Activated naive CD4-positive, alpha-beta T cell treated with Interleukin-2 at 50 U/mL for 16 hours (primary cell): ENCODE results near the gene ESR1.
"Not testable (repeated sequence)": the region's sequence is repeated elsewhere in the genome, so short reads cannot be mapped to it uniquely, and the experiment has no call there.

Experiments used
- DNase-seq: peaks from one replicate; pipeline ENCODE4 v3.0.0-alpha.2; 2020

ESR1 gene

DNA sequence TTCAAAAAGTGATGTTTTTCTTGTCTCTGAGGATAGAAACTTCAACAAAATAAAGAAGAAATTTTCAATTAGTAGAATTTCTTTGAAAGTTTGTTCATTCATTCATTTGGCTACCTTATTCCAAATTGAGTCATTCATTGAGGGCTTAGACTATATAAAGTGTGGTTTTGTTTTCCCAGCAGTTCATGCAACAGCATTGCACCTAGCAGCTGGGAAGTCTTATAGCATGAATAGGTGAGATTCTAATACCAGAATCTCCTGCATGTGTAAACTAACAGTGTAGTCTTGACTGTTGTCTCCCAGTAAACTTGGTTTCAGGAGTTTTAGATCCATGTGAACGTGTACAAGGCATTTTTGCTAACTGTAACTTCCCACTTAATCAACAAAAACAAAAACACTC, 7.1 kb downstream of the ESR1 start:
- DNase-seq: no peak

DNA sequence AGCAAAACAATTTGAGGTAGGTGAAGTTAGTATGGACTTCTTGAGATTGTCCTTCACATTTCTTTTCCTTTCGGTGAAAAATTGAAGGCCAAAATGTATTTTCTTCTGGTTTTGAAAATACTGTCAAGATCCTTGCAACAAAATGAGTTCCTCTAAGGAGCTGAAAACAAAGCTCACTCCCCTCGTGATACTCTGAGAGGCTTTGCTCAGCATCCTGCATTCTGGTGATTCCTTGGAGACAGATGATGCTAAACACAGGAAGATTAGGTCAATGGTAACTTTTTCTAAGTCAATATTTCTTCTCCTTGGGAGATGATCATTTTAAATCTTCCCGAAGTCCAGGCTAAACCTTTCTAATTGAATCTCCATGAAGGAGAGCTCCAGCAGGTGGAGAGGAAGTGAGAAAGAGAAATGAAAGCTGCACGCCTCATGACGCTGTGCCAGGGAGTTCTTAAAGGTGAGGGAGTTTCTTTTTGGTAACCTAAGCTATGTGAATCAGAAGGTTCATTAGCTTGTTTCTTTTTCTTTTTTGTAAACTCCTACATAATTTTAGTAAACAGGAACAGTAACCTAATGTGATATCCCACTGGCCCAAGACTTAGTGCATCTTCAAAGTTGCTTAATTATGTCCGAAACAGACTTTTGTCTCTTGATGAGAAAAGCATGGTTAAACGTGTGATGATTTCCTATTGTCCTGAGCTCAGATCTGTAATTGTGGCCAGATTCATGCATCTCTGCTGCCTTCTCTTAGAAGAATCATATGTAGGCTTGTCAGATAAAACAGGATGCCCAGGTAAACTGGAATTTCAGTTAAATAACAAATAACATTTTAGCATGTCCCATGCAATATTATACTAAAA, 15.0 kb downstream of the ESR1 start:
- DNase-seq: no peak

DNA sequence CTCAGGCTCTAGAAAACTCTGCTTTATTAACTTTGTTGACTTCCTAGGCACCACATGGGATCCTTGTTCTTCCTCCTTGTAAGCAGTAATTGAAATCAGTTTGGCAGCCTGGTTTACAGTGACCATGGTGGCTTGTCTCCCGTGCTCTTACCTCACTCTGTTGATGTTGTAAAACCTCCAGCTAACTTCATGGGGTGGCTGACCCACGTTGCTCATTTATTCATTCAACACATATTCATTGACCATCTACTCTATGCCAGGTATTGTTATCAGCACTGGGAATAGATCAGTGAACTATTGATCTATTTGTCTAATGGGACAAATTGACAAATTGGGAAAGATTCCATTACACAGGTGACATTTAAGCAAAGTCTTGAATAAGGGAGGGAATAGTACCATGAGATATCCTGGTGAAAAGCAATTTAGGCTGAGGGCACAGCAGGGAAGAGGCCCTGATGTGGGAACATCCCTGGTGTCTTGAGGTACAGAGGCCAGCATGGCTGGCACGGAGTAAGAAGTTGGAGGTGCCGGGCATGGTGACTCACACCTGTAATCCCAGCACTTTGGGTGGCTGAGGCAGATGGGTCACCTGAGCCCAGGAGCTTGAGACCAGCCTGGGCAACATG, 19.1 kb downstream of the ESR1 start:
- no peak for DNase-seq

DNA sequence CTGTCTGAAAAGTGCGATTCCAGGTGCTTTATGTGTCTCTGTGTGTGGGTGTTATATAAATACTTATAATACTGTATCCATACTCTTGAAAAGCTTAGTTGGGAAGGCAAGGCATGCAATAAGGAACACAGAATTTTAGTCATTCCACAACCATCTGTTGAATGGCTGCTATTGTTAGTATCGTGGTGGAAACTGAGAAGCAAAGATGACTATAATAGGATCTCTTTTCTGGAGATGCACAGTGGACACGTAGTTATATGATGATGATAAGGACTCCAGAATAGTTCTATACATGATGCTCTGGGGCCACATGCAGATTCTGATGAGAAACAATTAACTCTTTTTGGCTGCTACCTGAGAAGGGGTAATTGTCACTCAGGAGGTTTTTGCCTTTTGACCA, 25.2 kb downstream of the ESR1 start:
- DNase-seq: no peak

DNA sequence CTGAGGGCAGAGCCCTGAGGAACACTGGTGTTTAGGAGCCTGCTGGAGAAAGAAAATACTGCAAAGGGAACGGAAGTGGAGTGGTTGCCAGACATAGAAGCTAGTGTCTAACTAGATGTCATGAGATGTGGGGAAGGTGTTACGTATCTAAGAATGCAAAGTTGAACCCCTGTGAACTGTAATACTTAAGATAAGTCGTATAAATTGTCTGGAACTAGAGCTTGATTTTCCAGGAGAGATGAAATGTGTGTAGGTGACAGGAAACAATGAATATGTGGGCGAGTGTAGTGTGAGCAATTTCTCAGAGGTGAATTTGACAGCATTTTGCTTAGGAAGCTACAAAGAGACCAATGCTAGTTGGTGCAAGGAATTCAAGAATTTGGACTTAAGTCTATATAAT, 27.9 kb downstream of the ESR1 start:
- DNase-seq: no peak

DNA sequence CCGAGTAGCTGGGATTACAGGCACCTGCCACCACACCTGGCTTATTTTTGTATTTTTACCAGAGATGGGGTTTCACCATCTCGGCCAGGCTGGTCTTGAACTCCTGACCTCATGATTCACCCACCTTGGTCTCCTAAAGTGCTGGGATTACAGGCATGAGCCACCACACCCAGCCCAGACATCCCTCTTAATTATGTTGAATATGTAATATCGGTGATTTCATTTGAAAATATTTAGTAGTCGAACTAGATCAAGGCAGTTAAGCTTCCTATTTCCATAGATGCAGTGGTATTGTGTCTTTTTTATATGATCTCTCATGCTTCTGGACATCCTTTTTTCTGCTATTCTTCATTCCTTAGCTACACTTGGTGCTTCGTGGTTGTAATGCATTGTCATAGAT, 29.7 kb downstream of the ESR1 start:
- DNase-seq: no peak

DNA sequence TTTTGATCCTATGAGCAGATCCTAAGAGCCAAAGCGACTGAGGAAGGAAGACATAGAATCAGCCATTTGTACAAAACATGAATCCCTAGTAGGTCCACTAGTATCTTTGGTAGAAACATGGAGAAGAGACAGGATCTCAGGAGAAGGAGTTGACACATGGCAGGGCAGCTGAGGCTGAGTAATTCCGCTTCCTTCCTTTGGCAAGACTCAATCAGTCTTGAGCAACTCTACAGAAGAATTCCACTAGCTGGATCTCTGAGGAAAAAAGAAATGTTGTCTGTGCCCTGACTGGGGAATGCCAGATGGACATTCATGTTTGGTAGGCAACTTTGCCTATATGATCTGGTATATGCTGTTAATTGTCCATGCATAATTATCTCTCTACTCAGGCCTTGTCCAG, 35.3 kb downstream of the ESR1 start:
- no peak for DNase-seq

DNA sequence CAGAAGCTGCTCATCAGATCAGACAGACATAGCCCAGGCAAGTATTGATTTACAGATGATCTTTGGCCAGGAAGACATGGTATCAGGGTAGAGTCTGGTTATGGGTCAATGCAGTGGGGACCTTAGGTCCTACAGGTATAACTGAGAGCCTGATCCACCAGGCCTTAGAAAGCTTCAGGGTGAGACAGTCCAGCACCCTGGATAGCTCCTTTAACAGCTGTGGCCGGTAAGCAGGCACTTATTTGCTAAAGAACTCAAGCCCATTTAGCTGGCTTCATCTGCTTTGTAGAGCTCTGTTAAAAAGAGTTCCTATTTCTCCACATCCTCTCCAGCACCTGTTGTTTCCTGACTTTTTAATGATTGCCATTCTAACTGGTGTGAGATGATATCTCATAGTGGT, 39.6 kb downstream of the ESR1 start:
- DNase-seq: no peak

DNA sequence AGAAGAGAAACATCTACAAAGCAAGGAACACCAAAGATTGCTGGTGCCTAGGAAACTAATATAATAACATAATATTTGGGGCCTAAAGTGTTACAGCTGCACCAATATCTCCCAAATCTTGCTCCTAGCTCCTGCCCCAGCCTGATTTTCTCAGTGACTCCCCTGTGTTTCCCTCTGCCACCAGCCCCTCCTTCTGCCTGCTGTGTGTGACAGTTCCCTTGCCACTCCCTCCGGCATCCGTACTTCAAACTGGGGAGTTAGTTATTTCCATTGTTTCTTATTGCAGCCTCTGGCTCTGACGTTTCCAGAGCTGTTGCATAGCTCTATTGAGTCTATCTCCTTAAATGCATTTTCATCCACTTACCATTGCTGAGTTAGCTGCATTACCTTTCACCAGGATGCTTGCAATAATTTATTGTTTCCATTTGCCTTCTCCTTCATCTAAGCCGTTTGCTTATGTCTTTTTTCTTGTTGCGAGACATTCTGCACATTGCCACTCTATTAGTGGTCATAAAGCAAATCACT, 43.1 kb downstream of the ESR1 start:
- no peak for DNase-seq

DNA sequence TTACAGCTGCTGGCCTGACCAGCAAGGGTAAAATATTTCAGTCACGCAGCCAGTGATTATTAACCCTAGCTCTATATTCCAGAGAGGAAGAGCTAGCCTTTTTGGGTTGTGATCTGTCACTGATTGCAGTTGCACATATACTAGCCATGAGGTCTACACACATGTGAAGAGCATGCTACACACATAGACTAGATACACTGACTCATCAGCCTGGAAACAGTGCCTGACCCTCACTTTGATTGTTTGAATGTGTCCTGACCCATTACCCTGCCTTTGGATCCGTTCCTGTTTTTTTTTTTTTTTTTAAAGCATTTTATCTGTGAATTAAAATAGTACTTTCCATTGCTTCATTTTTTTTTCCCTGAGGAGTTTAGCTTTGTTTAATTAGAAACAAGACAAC, 50.8 kb downstream of the ESR1 start:
- no peak for DNase-seq

DNA sequence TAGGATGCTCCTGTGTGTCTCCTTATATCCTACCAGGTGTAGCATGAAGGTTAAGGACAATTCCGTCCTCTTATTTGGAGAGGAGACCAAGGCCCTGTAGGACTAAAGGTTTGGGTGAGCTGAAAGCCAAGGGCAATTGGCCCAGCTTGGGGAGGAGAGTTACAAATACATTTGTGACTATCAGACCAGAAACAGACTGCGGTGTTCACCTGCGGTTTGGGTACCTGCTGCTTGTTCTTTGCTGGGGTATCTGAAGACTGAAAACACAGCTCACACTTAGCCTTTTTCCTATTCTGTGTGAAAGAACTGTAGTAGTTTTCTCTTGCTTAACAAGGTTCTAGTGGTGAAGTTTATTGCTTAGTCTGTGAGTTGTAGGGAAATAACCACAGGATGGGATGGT, 55.0 kb downstream of the ESR1 start:
- no peak for DNase-seq

DNA sequence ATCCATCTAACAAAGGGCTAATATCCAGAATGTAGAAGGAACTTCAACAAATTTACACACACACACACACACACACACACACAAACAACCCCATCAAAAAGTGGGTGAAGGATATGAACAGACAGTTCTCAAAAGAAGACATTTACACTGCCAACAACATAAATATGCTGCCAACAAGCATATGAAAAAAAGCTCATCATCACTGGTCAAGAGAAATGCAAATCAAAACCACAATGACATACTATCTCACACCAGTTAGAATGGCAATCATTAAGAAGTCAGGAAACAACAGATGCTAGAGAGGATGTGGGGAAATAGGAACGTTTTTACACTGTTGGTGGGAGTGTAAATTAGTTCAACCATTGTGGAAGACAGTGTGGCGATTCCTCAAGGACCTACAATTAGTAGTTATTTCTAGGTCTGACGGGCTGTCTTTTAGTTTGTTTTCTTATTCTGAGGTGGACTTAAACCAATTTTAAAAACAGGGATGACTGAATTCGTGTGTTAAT, 59.9 kb downstream of the ESR1 start:
- not testable (repeated sequence) for DNase-seq

DNA sequence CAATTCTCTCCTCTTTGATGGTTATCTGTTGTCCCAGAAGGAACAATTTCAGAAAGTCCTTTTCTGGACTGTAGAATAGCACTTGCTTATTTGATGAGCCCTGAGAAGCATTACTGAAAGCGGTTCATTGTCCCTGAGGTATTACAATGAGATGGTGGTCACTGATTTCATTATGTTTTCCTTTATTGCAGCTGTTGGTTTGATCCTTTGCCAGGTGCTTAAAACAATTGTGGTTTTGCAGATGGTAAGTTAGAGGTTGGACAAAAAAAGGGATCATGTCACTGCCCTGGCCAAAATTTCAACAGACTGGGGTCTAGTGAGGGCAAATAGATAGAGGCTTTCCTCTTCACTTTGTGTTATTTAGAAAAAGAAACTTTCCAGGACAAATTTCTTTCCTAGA, 61.9 kb downstream of the ESR1 start:
- no peak for DNase-seq

DNA sequence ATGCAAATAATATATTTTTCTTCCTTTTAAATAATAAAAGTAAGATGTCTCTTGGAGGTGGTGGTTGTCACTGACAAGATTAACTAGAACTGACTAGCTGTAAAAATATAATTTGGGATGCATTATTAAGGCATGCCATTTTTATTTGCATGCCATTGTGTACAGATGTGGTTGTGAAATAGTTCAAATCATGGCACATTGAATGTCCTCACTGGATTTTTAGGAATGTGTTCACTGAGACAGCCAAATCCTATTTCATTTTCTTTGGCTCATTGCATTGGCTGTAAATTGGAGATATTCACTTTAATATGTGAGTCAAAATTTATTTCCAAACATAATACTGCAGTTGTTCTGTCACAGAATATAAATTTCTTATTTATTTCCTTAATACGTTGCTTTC, 62.3 kb downstream of the ESR1 start:
- DNase-seq: no peak

DNA sequence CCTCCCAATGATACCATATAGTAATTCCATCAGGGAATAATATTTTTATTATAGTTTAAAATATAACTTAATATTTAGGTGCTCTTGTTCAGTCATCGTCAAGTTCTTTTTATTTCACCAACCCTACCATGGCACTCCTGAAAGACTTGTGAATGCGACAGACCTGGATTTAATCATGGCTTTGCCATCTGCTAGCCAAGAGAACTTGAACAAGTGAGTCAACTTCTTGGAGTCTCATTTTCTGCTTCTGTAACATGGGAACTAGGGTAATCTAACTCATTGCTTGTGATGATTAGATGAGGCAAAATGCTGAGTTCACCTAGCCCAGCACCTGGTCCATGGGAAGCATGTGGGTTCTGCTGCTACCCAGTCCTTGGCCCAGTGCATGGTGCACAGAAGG, 62.9 kb downstream of the ESR1 start:
- DNase-seq: no peak

DNA sequence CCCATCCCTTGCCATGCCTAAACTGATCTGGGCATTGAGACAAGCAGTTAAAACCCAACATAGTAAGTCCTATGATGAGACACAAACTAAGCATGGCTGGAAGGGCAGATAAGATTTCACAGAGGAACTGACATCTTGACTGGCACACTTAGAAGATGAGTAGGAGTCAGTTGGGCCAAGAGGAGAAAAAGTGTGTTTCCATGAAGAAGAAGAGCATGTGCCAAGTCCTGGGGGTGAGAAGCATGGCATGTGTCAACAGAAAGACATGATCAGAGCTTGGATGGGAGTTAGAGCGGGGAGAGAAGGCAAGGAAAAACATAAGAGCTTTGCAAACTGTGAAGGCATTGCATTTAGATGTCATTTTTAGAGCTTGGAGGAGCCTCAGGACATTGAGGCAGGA, 68.0 kb downstream of the ESR1 start:
- DNase-seq: no peak

DNA sequence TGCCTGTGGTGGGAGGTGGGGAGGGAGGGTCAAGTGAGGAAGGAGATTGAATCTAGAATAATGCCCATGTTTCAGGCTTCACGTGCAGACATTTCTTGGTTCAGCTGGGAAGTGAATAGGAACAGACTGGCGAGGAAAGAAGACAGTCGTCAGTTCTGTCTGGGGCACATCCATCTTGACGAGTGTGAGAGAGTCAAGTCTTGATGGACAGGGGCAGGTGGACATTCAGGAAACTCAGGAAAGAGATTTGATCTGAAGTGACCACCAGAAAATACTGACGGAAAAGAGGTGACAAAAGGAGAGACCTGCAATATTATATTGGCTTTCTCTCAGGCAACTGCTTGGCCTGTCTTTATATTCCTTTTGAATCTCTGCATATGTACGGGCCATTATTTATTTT, 68.6 kb downstream of the ESR1 start:
- no peak for DNase-seq

DNA sequence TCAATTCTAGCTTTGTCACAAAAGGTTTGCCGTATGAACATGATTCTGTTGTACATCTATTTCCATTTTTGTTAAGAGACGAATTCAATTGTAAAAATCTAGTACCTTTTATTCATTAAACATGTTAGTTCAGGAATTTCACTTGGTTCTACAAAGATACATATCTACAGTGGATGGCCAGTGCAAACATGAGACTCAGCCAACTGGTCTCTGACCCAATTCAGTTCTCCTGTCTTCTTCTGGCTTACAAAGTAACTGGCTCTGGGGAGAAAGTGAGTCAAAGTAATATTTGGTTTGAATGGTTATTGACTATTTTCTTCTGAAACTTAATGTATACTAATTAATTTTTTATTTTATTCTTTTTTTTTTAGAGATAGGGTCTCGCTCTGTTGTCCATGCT, 70.0 kb downstream of the ESR1 start:
- no peak for DNase-seq

DNA sequence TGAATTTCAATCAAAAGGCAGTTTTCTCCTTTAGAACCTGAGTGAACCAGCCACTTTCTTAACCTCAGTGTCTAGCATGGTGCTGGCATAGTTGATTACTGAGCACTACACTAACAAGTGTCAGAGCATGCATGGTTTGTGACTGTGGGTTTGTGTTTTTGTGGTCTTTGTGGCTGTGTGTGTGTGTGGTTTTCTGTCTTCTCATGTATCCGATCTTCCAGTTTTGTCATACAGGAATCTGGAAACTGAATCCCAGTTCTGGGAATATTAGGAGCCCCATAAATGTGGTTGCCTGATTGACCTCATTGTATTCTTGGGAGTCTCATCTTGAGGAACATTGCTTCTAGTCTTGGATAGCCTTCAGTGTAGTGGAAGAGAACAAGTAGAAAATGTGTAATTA, 73.7 kb downstream of the ESR1 start:
- no peak for DNase-seq

DNA sequence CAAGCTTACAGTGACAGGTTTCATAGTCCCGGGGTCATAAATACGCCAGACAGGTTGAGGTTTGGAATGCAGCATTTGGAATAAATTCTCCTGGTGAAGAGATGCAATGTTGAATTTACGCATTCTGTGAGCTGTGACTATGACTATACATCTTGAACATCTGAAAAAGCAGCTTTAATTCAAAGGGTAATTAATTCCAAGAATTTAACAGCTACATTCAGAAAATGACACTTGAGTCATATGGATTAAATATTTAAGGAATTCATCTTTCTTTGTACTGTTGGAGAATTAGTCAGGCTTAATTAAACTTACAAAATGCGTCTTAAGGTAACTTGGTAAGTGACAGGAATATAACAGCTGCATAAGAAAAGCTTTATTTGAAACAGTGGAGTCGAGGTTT, 74.7 kb downstream of the ESR1 start:
- no peak for DNase-seq

DNA sequence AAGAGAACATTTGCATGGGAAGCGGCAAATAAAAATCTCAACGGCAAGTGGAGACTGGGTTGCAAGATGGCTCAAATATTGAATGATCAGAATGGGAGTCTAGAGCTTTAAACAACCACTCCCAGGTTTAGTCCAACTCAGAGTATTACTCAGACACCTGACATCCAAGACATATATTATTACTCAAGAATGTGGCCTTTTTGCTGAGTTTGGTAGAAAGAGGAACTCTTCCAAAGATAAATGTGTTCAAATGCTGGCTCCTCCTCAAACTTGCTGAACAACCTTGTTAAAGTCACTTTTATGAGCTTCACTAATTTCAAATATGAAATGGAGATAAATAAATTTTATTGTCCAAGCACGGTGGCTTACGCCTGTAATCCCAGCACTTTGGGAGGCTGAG, 77.8 kb downstream of the ESR1 start:
- no peak for DNase-seq

DNA sequence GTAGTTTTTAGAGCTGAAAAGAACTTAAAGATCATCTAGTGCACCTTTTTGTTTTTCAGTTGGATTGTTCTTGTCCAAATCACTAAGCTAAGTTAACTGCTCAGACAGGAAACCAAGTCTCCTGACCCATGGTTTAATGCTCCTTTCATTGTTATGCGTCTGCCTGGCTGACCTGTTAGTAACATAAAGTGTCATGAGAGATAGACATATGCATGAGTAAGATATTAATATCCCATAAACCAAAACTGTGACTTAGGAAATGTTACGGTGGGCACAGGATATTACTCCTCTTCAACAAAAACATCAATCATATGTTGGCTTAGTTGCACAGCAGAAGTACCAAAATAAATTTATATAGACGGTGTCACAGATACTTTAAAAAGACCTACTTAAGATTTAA, 84.0 kb downstream of the ESR1 start:
- no peak for DNase-seq

DNA sequence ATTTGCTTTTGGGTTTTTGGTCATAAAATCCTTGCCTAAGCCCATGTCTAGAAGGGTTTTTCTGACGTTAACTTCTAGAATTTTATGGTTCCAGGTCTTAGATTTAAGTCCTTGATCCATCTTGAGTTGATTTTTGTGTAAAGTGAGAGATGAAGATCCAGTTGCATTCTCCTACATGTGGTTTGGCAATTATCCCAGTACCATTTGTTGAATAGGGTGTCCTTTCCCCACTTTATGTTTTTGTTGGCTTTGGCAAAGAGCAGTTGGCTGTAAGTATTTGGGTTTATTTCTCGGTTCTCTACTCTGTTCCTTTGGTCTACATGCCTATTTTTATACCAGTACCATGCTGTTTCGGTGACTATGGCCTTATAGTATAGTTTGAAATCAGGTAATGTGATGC, 86.9 kb downstream of the ESR1 start:
- DNase-seq: not testable (repeated sequence)

DNA sequence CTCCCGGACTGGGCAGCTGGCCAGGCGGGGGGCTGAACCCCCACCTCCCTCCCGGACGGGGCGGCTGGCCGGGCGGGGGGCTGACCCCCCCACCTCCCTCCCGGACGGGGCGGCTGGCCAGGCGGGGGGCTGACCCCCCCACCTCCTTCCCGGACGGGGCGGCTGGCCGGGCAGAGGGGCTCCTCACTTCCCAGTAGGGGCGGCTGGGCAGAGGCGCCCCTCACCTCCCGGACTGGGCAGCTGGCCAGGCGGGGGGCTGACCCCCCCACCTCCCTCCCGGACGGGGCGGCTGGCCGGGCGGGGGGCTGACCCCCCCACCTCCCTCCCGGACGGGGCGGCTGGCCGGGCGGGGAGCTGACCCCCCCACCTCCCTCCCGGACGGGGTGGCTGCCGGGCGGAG, 91.7 kb downstream of the ESR1 start:
- not testable (repeated sequence) for DNase-seq
